ENCODE data around the gene NUB1. TPM values are rescaled to one million over a fixed set of nuclear protein-coding genes. Genes with fewer than 3 reads are reported as not detected.

Gene NUB1
- total RNA-seq, 1 donor from 2014 or later: 55.2 TPM

- H3K4me3 ChIP-seq: no peak overlapping the region
- DNase-seq: no peak
- H3K4me1 ChIP-seq: peaks cover 5% of the 10 kb centered on the region
- ATAC-seq: no peak
- H3K36me3 ChIP-seq: no peaks in the 10 kb centered on the region
- no peak overlapping the region for H3K27ac ChIP-seq
- peaks cover 5% of the 10 kb centered on the region for H3K9me3 ChIP-seq
- no peak for TF ChIP-seq CTCF (IDR thresholded peaks at IDR 0.05)
- peaks cover 19% of the 10 kb centered on the region for H3K27me3 ChIP-seq
- intact Hi-C loops (cut with DNase I): loop anchor here (10.0 kb wide), 1 partner anchor 62 kb away; the partner anchor contains the start of gene SMARCD3
Measured at GRCh38 chr7:151306860-151307259, 34.8 kb upstream of the NUB1 start.

GRCh38 chr7:151307536-151307935, 34.1 kb upstream of the NUB1 start:
- Histone ChIP-seq H3K27me3 (peaks cover 17% of the 10 kb centered on the region), H3K4me3 (no peak overlapping the region), H3K9me3 (peaks cover 5% of the 10 kb centered on the region), H3K36me3 (no peaks in the 10 kb centered on the region), H3K27ac (no peak overlapping the region), H3K4me1 (peaks cover 5% of the 10 kb centered on the region)
- intact Hi-C loops (cut with DNase I): loop anchor here (10.0 kb wide), 1 partner anchor 63 kb away; the partner anchor contains the start of gene SMARCD3
- no peak for TF ChIP-seq CTCF (IDR thresholded peaks at IDR 0.05)
- DNase-seq (no peak), ATAC-seq (no peak)

- ATAC-seq (no peak), DNase-seq (no peak)
- no peak overlapping the region for H3K27ac ChIP-seq
- H3K36me3 ChIP-seq: no peaks in the 10 kb centered on the region
- intact Hi-C loops (cut with DNase I): loop anchor here (10.0 kb wide), 1 partner anchor 63 kb away; the partner anchor contains the start of gene SMARCD3
- peaks cover 5% of the 10 kb centered on the region for H3K9me3 ChIP-seq
- H3K4me1 ChIP-seq: peaks cover 5% of the 10 kb centered on the region
- H3K4me3 ChIP-seq: no peak overlapping the region
- H3K27me3 ChIP-seq: peaks cover 13% of the 10 kb centered on the region
- TF ChIP-seq CTCF (IDR thresholded peaks at IDR 0.05): no peak
Measured at GRCh38 chr7:151308256-151308655, 33.4 kb upstream of the NUB1 start.

GRCh38 chr7:151308791-151309190, 32.8 kb upstream of the NUB1 start:
- DNase-seq (no peak), ATAC-seq (no peak)
- Histone ChIP-seq H3K36me3 (no peaks in the 10 kb centered on the region), H3K9me3 (peaks cover 5% of the 10 kb centered on the region), H3K27ac (no peak overlapping the region), H3K4me1 (peaks cover 2% of the 10 kb centered on the region), H3K27me3 (peaks cover 10% of the 10 kb centered on the region), H3K4me3 (no peak overlapping the region)
- intact Hi-C loops (cut with DNase I): loop anchor here (10.0 kb wide), 1 partner anchor 64 kb away; the partner anchor contains the start of gene SMARCD3
- TF ChIP-seq CTCF (IDR thresholded peaks at IDR 0.05): no peak

GRCh38 chr7:151309311-151309710, 32.3 kb upstream of the NUB1 start:
- peaks cover 5% of the 10 kb centered on the region for H3K9me3 ChIP-seq
- ATAC-seq: peak; percentile 39
- H3K27ac ChIP-seq: no peak overlapping the region
- H3K4me3 ChIP-seq: no peak overlapping the region
- peaks cover 6% of the 10 kb centered on the region for H3K27me3 ChIP-seq
- TF ChIP-seq CTCF (IDR thresholded peaks at IDR 0.05): no peak
- DNase-seq: no peak
- intact Hi-C loops (cut with DNase I): loop anchor here (10.0 kb wide), 1 partner anchor 65 kb away; the partner anchor contains the start of gene SMARCD3
- H3K36me3 ChIP-seq: no peaks in the 10 kb centered on the region
- peaks cover 3% of the 10 kb centered on the region for H3K4me1 ChIP-seq

- DNase-seq (no peak), ATAC-seq (peak; percentile 44)
- no peak overlapping the region for H3K27ac ChIP-seq
- peak; percentile 33 for TF ChIP-seq CTCF (IDR thresholded peaks at IDR 0.05)
- no peak overlapping the region for H3K4me3 ChIP-seq
- intact Hi-C loops (cut with DNase I): no loop called here
- H3K36me3 ChIP-seq: no peaks in the 10 kb centered on the region
- no peaks in the 10 kb centered on the region for H3K27me3 ChIP-seq
- H3K9me3 ChIP-seq: peaks cover 5% of the 10 kb centered on the region
- H3K4me1 ChIP-seq: peaks cover 6% of the 10 kb centered on the region
Measured at GRCh38 chr7:151310578-151310977, 31.0 kb upstream of the NUB1 start.

Data from upper lobe of right lung (tissue), 1 donor.